GM19438 (cell line): ENCODE measurements around the gene PSMB3.
A peak's percentile ranks its signal among the peaks of the same experiment; 100 is the strongest.
"Not testable (repeated sequence)": the region's sequence is repeated elsewhere in the genome, so short reads cannot be mapped to it uniquely, and the experiment has no call there.

Source experiments
- ATAC-seq: cut with Tn5 transposase; IDR thresholded peaks from one replicate; pipeline ENCODE4 v1.9.1; 2021; ENCODE audit warnings: low read depth; ENCODE audit not compliant: unreplicated experiment

PSMB3 gene

DNA sequence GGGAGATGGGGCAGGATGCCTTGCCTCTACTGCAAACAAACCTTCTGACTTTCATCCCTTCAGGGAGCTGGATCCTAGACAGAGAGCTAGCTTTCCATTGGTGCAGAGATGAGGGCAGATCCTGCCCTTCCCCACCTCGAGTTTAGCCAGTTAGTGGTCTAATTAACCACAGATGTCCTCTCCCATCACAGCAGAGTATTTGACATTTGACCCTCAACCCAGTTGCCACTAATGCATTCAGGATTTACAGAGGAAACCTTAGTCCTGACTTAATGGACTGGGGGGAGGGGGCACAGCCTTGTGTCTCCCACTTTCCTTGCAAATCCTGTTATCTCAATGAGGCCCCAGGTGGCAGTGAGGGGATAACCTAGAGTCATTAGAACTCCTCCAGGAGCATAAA, 36.6 kb downstream of the PSMB3 start:
- ATAC-seq: no peak

- ATAC-seq: not testable (repeated sequence)
Observed at GRCh38 chr17:38790148-38790707, 37.7 kb downstream of the PSMB3 start.

GRCh38 chr17:38791162-38791561, 38.6 kb downstream of the PSMB3 start:
- ATAC-seq: no peak

- ATAC-seq: no peak
Observed at GRCh38 chr17:38794221-38794620, 41.7 kb downstream of the PSMB3 start.

- no peak for ATAC-seq
Observed at GRCh38 chr17:38796451-38797157, 44.1 kb downstream of the PSMB3 start.

GRCh38 chr17:38797158-38797490, 44.6 kb downstream of the PSMB3 start:
- no peak for ATAC-seq

GRCh38 chr17:38797828-38798227, 45.3 kb downstream of the PSMB3 start:
- ATAC-seq: no peak

DNA sequence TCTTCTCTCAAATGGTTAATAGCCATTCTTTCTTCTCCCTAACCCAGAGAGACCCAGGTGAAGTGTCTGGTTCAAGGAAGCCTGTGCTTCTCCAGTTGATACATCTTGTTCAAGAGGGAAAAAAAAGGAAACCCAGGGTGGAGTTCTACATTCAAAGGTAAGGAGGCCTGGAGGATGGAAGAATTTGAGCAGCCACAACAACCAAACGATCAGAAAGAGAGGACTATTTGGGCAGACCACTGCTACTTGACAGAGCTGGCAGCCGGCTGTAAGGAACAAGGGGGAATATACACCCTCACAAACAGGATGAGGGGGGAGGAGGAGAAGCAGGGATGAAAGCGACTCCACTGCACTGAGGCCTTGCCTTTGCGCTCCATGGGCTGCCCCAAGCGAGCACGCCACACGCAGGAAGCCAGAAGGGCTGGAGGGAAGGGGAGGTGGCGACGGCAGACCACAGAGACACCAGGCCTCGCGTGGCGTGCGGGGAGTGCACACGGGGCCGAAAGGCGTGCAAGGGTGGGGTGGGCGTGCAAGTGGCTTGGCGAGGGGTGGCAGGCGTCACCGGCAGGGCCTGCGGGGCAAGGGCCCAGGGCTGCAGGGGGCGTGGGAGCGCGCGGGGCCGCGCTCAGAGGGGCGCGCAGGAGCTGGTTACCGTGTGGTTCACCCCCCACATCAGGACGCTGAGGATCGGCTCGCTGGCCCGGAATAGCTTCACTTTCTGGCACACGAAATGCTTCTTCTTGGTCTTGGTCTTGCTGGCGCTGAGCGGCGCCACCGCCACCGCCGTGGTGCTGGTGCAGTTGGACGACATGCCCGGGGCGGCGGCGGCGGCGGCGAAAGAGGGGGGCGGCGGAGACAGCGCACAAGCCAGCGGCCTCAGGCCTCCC, 46.3 kb downstream of the PSMB3 start:
- peak; percentile 22 for ATAC-seq

- ATAC-seq: peak; percentile 83
Observed at GRCh38 chr17:38799501-38800236, 47.1 kb downstream of the PSMB3 start, which contains the start of gene PIP4K2B. TSS of gene PIP4K2B (minus strand) at chr17:38799556. CDS start at chr17:38799424, 132 bp downstream.

- ATAC-seq: no peak
Observed at GRCh38 chr17:38800237-38800760, 47.8 kb downstream of the PSMB3 start.

GRCh38 chr17:38809828-38810227, 57.3 kb downstream of the PSMB3 start:
- no peak for ATAC-seq
